ENCODE results near the gene THAP4.
"Not testable (repeated sequence)": the region's sequence is repeated elsewhere in the genome, so short reads cannot be mapped to it uniquely, and the experiment has no call there.

Gene THAP4

GRCh38 chr2:241592126-241592845 lies 44.7 kb downstream of the THAP4 start:
- Histone ChIP-seq H3K36me3 (ENCODE audit: insufficient read depth, low read length) (peaks cover 13% of the 10 kb centered on the region), H3K9ac (ENCODE audit: low read depth, low read length) (no peak overlapping the region), H3K27ac (ENCODE audit: low read depth, low read length) (no peak overlapping the region), H3K9me3 (ENCODE audit: insufficient read depth, low read depth, low read length) (peaks cover 15% of the 10 kb centered on the region), H3K4me1 (ENCODE audit: insufficient read depth, low read length) (no peaks in the 10 kb centered on the region; the same call in 1 of the 2 replicates), H3K27me3 (ENCODE audit: insufficient read depth, low read length) (no peaks in the 10 kb centered on the region), H3K4me3 (ENCODE audit: low read length) (no peak overlapping the region)
- 95% methylated on average over 18 of the region's 18 CpGs for WGBS

DNA sequence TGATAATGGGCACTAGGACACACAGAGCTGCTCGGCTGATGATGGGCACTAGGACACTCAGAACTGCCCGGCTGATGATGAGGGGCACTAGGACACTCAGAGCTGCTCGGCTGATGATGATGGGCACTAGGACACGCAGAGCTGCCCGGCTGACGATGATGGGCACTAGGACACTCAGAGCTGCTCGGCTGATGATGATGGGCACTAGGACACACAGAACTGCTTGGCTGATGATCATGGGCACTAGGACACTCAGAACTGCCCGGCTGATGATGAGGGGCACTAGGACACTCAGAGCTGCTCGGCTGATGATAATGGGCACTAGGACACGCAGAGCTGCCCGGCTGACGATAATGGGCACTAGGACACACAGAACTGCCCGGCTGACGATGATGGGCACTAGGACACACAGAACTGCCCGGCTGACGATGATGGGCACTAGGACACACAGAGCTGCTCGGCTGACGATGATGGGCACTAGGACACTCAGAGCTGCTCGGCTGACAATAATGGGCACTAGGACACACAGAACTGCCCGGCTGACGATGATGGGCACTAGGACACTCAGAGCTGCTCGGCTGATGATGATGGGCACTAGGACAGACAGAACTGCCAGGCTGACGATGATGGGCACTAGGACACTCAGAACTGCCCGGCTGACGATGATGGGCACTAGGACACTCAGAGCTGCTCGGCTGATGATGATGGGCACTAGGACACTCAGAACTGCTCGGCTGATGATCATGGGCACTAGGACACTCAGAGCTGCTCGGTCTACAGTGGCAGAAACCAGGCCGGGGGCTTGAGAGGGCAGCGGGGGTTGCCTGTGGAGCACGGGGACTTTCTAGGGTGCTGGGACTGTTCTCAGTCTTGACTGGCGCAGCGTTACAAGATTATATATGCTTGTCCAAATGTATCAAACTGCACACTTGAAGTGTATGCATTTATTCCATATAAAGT lies 46.2 kb downstream of the THAP4 start:
- H3K4me1 ChIP-seq (ENCODE audit: insufficient read depth, low read length); H3K27me3 ChIP-seq (ENCODE audit: insufficient read depth, low read length); H3K4me3 ChIP-seq (ENCODE audit: low read length); H3K27ac ChIP-seq (ENCODE audit: low read depth, low read length); H3K9ac ChIP-seq (ENCODE audit: low read depth, low read length): not testable (repeated sequence)
- Histone ChIP-seq H3K9me3 (ENCODE audit: insufficient read depth, low read depth, low read length) (peaks cover 28% of the 10 kb centered on the region), H3K36me3 (ENCODE audit: insufficient read depth, low read length) (peaks cover 23% of the 10 kb centered on the region)
- 88% methylated on average over 31 of the region's 33 CpGs for WGBS

DNA sequence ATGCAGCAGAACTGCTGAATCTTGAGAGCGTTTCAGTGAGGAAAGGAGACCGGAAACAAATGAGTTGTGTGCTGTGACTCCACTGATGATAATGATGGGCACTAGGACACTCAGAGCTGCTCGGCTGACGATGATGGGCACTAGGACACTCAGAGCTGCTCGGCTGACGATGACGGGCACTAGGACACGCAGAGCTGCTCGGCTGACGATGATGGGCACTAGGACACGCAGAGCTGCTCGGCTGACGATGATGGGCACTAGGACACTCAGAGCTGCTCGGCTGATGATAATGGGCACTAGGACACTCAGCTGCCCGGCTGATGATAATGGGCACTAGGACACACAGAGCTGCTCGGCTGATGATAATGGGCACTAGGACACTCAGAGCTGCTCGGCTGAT lies 47.1 kb downstream of the THAP4 start:
- H3K27me3 ChIP-seq (ENCODE audit: insufficient read depth, low read length); H3K9ac ChIP-seq (ENCODE audit: low read depth, low read length); H3K4me1 ChIP-seq (ENCODE audit: insufficient read depth, low read length); H3K27ac ChIP-seq (ENCODE audit: low read depth, low read length); H3K4me3 ChIP-seq (ENCODE audit: low read length): not testable (repeated sequence)
- H3K9me3 ChIP-seq (ENCODE audit: insufficient read depth, low read depth, low read length): peaks cover 28% of the 10 kb centered on the region
- 86% methylated on average over 17 of the region's 17 CpGs for WGBS
- peaks cover 23% of the 10 kb centered on the region for H3K36me3 ChIP-seq (ENCODE audit: insufficient read depth, low read length)

DNA sequence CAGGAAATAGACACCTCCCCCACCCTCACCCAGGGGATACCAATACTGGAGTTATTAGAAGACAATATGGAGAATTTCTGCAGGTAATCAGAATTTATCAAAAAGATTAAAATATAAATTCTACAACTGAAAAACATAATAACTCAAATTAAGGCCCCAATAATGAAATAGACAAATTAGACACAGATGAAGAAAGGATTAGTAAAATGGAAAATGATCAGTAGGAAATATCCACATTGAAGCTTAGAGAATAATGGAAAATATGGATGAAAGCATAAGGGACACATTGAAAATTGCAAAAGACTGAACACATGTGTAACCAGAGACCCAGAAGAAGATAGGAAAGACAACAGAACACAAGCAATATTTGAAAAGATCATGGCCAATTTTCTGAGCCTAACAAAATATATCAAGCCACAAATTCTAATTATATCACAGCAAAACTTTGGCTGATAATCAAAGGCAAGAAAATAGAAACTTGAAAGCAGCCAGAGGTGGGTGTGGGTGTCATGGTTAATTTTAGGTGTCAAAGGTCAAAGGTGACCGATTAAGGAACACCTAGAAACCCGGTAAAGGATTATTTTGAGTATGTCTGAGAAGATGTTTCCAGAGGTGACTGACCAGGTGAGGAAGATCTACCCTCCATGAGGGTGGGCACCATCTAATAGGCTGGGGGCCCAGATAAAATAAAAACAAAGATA lies 50.2 kb downstream of the THAP4 start:
- Histone ChIP-seq H3K4me1 (ENCODE audit: insufficient read depth, low read length) (no peaks in the 10 kb centered on the region; the same call in 1 of the 2 replicates), H3K9ac (ENCODE audit: low read depth, low read length) (no peak overlapping the region), H3K36me3 (ENCODE audit: insufficient read depth, low read length) (peaks cover 50% of the 10 kb centered on the region), H3K27ac (ENCODE audit: low read depth, low read length) (no peak overlapping the region), H3K9me3 (ENCODE audit: insufficient read depth, low read depth, low read length) (peaks cover 46% of the 10 kb centered on the region), H3K27me3 (ENCODE audit: insufficient read depth, low read length) (no peaks in the 10 kb centered on the region), H3K4me3 (ENCODE audit: low read length) (no peak overlapping the region)
- WGBS: 92% methylated on average over 2 of the region's 2 CpGs

GRCh38 chr2:241584436-241584835 lies 52.5 kb downstream of the THAP4 start:
- Histone ChIP-seq H3K27me3 (ENCODE audit: insufficient read depth, low read length) (no peaks in the 10 kb centered on the region), H3K36me3 (ENCODE audit: insufficient read depth, low read length) (peaks cover 55% of the 10 kb centered on the region), H3K9ac (ENCODE audit: low read depth, low read length) (no peak overlapping the region), H3K4me3 (ENCODE audit: low read length) (no peak overlapping the region), H3K9me3 (ENCODE audit: insufficient read depth, low read depth, low read length) (peaks cover 50% of the 10 kb centered on the region), H3K27ac (ENCODE audit: low read depth, low read length) (peak overlapping the region; percentile 35; the same call in 1 of the 2 replicates), H3K4me1 (ENCODE audit: insufficient read depth, low read length) (no peaks in the 10 kb centered on the region; the same call in 1 of the 2 replicates)
- WGBS: 90% methylated on average over 12 of the region's 12 CpGs

- Histone ChIP-seq H3K27me3 (ENCODE audit: insufficient read depth, low read length) (no peaks in the 10 kb centered on the region), H3K4me1 (ENCODE audit: insufficient read depth, low read length) (no peaks in the 10 kb centered on the region), H3K27ac (ENCODE audit: low read depth, low read length) (no peak overlapping the region), H3K9me3 (ENCODE audit: insufficient read depth, low read depth, low read length) (peaks cover 39% of the 10 kb centered on the region), H3K9ac (ENCODE audit: low read depth, low read length) (no peak overlapping the region), H3K36me3 (ENCODE audit: insufficient read depth, low read length) (peaks cover 48% of the 10 kb centered on the region), H3K4me3 (ENCODE audit: low read length) (no peak overlapping the region)
- WGBS: 97% methylated on average over 4 of the region's 4 CpGs
Measured at GRCh38 chr2:241582806-241583205, 54.2 kb downstream of the THAP4 start.

DNA sequence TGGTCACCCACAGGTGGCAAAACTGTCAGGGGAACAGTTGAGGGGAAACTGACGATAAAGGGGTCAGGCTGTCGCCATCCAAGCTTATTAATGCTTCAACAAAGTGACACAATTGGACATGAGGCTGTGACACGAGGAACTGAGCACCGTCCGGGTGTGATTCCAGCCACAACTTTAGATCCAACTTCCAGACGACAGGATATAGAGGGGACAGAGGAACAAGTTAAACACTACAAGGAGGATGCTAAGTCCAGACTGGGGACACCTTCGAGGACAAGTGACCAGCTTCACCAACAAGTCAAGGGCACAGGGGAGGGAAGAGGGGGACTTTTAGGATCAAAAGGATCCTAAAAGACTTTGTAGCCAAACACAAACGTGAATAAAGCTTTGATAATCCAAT lies 54.6 kb downstream of the THAP4 start:
- Histone ChIP-seq H3K27ac (ENCODE audit: low read depth, low read length) (no peak overlapping the region), H3K9me3 (ENCODE audit: insufficient read depth, low read depth, low read length) (peaks cover 35% of the 10 kb centered on the region), H3K27me3 (ENCODE audit: insufficient read depth, low read length) (no peaks in the 10 kb centered on the region), H3K9ac (ENCODE audit: low read depth, low read length) (no peak overlapping the region), H3K4me1 (ENCODE audit: insufficient read depth, low read length) (no peaks in the 10 kb centered on the region), H3K4me3 (ENCODE audit: low read length) (no peak overlapping the region), H3K36me3 (ENCODE audit: insufficient read depth, low read length) (peaks cover 47% of the 10 kb centered on the region)
- 96% methylated on average over 8 of the region's 8 CpGs for WGBS

DNA sequence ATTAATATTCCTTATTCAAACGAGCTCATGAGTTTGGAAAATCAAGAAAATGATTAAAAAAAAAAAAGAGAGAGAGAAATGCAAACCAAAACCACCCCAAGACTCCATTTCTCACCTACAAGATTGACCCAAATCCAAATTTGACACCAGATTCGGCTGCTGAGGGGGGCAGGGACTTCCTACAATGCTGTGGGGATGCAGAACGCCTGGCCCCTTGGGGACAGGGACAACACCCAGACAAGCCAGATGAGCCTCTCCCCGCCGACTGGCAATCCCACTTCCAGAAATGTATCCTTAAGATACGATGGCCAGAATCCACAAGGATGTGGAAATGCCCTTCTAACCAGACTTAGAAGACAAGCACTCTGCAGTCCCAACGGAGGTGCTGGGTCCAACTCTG lies 57.7 kb downstream of the THAP4 start:
- Histone ChIP-seq H3K36me3 (ENCODE audit: insufficient read depth, low read length) (peaks cover 30% of the 10 kb centered on the region), H3K27ac (ENCODE audit: low read depth, low read length) (no peak overlapping the region), H3K27me3 (ENCODE audit: insufficient read depth, low read length) (no peaks in the 10 kb centered on the region), H3K9me3 (ENCODE audit: insufficient read depth, low read depth, low read length) (peaks cover 22% of the 10 kb centered on the region), H3K4me1 (ENCODE audit: insufficient read depth, low read length) (no peaks in the 10 kb centered on the region), H3K9ac (ENCODE audit: low read depth, low read length) (no peak overlapping the region), H3K4me3 (ENCODE audit: low read length) (no peak overlapping the region)
- WGBS: 91% methylated on average over 6 of the region's 7 CpGs

DNA sequence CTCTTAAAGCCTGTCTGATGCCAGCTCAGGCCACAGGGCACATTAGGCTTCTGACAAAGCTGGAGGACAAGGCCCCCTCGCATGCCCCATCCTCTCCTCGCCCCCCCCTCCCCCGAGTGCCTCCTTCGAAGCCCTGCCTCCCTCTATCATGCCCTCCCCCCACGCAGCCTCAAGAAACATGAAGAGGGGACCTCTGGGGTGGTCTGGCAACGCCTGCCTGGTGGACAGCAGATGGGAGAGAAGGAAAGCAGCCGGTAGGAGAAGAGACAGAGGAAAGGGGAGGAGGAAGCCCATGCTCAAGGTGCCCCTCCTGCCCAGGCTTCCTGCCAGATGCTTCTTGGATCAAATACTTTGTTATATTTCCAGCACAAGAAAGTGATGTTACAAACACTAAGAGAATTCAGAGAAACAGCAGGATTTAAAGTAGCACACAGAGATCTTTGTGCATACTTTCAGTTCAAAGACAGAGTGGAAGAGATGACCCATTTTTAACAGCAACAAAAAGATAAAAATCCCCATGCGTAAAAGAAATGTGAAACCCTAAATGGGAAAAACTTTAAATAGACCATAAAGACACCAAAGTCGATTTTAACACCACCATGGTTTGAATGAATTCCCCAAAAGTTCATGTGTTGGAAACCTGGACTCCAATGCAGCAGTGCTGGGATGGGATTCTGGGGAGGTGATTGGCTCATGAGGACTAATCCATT lies 59.4 kb downstream of the THAP4 start:
- H3K4me3 ChIP-seq (ENCODE audit: low read length): no peak overlapping the region
- WGBS: 90% methylated on average over 7 of the region's 9 CpGs
- peaks cover 22% of the 10 kb centered on the region for H3K36me3 ChIP-seq (ENCODE audit: insufficient read depth, low read length)
- H3K27ac ChIP-seq (ENCODE audit: low read depth, low read length): no peak overlapping the region
- peaks cover 13% of the 10 kb centered on the region for H3K9me3 ChIP-seq (ENCODE audit: insufficient read depth, low read depth, low read length)
- no peaks in the 10 kb centered on the region for H3K4me1 ChIP-seq (ENCODE audit: insufficient read depth, low read length)
- H3K27me3 ChIP-seq (ENCODE audit: insufficient read depth, low read length): no peaks in the 10 kb centered on the region
- H3K9ac ChIP-seq (ENCODE audit: low read depth, low read length): no peak overlapping the region

DNA sequence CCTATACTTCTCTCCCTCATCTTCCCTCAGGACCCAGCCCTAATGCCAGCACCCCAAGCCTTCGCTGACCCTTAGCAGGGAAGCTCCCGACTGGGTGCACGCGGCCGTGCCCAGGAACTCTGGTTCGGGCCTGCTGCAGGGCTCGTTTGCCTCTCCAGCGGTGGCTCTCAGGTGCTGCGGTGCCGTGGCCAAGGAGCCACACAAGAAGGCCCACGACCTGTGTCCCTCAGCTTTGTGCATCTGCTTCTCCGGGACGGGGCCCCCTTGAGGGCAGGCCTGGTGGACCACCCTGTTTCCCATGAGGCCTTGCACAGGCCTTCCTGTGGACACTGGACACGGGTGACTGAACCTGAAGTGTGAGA lies 60.7 kb downstream of the THAP4 start:
- Histone ChIP-seq H3K27ac (ENCODE audit: low read depth, low read length) (no peak overlapping the region), H3K9me3 (ENCODE audit: insufficient read depth, low read depth, low read length) (peaks cover 3% of the 10 kb centered on the region; the same call in 1 of the 2 replicates), H3K4me3 (ENCODE audit: low read length) (no peak overlapping the region), H3K27me3 (ENCODE audit: insufficient read depth, low read length) (no peaks in the 10 kb centered on the region), H3K36me3 (ENCODE audit: insufficient read depth, low read length) (peaks cover 19% of the 10 kb centered on the region), H3K4me1 (ENCODE audit: insufficient read depth, low read length) (no peaks in the 10 kb centered on the region), H3K9ac (ENCODE audit: low read depth, low read length) (no peak overlapping the region)
- 91% methylated on average over 14 of the region's 14 CpGs for WGBS
